ENCODE measurements around the gene UFD1. TPM values are rescaled to one million over a fixed set of nuclear protein-coding genes. Genes with fewer than 3 reads are reported as not detected.

The UFD1 gene
- total RNA-seq, 1 donor from 2014 or later = 21.2 TPM

GRCh38 chr22:19420321-19420720 lies 58.7 kb downstream of the UFD1 start:
- DNase-seq = no peak

GRCh38 chr22:19419464-19420178 lies 59.4 kb downstream of the UFD1 start:
- no peak for DNase-seq

DNA sequence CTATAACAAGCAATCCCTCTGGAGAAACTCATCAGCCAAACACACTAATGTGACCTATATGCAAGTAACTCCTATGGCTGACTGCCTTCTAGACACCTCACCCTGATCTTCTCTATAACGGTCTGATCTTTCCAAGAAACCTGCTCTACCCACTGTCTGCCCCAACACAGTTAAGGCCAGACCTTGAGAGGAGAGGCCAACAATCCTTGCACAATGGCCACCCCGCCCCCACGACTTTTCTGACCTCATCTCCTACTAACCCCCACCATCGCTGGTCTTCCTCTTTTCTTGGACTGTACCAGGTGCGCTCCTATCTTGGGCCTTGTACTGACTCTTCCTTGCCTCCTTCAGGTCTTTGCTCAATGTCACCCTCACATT lies 59.9 kb downstream of the UFD1 start:
- no peak for DNase-seq

DNA sequence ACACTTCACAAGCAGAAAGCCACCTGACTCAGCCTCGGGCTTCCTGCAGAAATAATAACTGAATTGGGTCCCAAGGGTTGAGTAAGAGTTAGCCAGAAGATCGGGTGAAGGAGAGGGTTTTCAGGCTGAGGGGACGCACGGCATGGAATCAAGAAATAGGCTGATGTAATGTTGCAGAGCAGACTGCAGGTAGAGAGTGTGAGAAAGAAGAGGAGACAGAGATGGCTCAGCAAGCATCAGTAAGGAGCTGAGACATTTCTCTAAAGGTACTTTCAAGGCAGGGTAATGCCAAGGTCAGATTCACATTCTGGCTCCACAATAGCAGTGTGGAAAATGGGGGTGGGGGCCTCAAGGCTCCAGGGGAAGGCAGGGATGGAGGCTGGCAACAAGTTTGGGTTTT lies 66.1 kb downstream of the UFD1 start:
- no peak for DNase-seq

DNA sequence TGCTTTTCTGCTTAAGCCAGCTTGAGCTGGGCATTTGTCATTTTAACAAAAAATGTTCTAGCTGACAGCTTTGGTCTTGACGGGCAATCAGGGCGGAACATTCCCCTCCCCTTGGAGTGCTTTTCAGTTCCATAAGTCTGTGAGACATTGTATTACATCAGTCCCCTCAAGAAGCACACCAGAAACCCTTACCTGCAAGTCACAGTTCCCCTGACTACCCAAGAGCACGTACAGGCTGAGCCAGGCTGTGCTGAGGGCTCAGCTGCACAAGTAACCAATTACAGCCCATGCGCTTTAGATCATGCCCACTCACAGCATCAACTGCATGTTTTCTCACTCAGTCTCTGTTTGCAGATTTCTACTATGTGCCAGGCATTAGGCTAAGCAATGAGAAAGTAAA lies 66.5 kb downstream of the UFD1 start:
- DNase-seq = no peak

- DNase-seq = no peak
Observed at GRCh38 chr22:19411690-19412045, 67.3 kb downstream of the UFD1 start.

- no peak for DNase-seq
Observed at GRCh38 chr22:19410941-19411689, 67.9 kb downstream of the UFD1 start.

DNA sequence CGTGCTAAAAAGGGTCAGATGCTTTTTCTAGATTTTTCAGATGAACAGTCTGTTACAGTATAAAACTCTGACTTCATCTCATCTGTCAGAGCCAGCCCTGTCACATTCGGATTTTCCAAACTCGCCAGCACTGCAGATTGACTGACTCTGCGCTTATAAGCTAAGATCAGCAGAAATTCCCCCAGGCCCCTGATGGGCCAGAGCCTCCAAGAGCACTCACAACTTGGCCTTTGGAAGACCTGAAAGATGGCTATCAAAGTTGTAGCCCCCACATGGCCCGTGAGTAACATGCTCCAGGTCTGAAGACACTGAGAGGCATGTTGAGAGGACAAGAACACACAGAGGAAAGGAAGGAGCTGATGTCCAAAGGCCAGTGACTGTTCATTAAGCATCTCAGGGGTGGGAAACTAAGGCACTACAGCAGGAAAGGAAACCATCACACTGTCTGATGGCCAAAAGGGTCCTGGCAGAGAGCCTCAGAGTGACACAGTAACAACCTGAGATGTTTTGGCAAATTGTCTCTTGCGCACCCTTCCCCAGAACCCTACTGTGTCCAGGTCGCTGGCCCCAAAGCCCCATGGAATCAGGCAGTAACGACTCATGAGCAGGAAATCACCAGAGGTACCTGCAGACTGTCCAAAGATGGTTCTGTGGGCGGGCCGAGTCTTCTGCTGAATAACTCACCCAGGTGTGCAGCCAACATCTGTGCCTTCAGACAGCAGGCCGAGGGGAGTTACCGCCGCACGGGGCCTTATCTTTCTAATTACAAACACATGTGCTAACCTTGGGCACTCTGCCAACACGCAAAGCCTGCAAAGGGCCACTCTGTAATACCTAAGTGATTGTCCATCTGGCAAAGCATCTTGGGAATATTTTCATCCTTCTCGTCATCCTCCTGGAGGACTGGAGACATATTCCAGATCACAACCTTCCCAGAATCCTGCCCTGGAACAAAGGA lies 71.1 kb downstream of the UFD1 start:
- no peak for DNase-seq

GRCh38 chr22:19406846-19407245 lies 72.1 kb downstream of the UFD1 start:
- DNase-seq = no peak

DNA sequence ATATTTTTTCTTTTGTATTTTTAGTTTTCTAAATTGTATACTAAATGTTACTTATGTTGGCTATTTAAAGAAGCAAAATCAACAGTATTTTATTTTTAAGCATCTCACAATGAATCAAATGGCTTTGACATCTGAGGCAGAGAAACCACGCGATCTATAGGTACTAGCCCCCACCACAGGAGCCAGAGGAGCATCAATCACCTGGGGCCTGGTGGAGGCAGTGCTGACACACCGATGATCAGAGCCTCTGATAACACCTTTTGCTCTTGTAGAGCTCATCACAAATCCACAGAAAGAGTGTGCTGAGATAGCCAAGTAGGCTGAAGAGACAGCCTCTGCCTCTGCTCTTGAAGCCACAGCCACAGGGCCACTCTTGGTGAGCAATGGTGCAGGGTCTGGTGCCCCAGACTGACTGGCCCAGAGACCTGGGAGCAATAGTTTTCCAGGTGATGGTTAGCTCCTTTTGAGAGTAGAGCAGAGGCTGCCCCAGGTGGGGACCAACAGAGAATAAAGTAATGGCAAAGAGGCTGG lies 72.6 kb downstream of the UFD1 start:
- DNase-seq = no peak

- no peak for DNase-seq
Observed at GRCh38 chr22:19405652-19406051, 73.3 kb downstream of the UFD1 start.

DNA sequence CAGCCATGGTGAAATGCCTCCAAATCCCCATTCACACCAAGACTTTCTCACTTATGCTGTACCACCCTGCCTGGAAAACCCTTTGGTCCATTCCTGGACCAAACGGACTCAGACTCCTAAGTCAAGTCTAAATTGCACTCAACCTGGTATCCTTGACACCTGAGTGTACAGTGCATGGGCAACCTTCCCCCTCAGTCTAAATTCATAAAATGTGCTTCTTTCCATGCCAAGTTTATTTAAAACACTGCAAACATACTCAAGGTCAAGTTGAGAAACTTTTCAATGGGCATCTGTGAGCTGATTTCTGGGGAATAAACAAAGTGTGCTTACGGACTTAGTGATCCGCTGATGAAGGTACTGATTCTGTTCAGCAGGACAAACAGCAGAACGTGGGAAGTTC lies 73.9 kb downstream of the UFD1 start:
- DNase-seq = no peak

- no peak for DNase-seq
Observed at GRCh38 chr22:19404676-19405075, 74.3 kb downstream of the UFD1 start.

DNA sequence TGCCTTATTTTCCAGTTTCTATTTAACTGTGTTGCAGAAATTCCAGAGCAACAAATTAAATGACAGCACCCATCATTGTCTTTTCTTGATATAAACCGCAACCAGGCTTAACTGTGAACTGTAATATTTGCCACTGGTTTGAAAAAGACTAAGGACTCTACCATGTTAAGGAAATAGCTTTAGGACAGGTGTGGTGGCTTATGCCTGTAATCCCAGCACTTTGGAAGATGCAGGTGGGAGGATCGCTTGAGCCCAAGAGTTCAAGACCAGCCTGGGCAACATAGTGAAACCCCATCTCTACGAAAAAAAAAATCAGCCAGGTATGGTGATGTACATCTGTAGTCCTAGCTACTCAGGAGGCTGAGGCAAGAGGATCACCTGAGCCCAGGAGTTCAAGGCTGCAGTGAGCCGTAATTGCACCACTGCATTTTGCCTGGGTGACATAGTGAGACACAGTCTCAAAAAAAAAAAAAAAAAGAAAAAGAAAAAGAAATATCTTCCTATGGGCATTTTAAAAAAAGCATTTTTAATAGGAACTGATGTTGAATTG lies 76.3 kb downstream of the UFD1 start:
- DNase-seq = no peak

- DNase-seq = no peak
Observed at GRCh38 chr22:19401483-19401882, 77.5 kb downstream of the UFD1 start.

DNA sequence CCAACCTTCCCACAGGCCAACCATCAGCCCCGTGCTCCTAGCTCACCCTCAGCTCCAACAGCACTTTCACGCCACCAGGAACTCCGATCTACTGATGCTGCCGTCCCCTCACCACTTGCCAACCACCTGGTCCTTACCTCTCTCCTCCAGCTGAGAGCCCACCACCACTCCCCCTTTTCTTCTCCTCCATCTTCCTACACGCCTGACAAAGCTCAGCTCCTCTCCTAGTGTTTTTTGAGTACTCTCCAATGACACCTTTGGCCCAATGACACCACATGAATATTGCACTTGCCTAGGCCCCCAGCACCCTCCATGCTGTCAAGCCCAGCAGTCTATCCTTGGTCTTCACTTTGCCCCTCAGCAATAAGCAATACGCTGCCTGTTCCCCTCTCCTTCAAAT lies 78.1 kb downstream of the UFD1 start:
- DNase-seq = no peak

Other genes with a start within 250 kb of the UFD1 start
- gene CLTCL1, start 187.5 kb downstream of the UFD1 start, total RNA-seq = 12.3 TPM
- gene HIRA, start 47.5 kb downstream of the UFD1 start, total RNA-seq = 10.5 TPM
- gene MRPL40, start 46.6 kb downstream of the UFD1 start, total RNA-seq = 13.9 TPM
- 27.1 TPM for gene C22orf39, start 31.5 kb downstream of the UFD1 start, total RNA-seq
- 6.0 TPM for gene CDC45, start 727 bp upstream of the UFD1 start, total RNA-seq
- 47.5 TPM for gene CLDN5, start 45.2 kb upstream of the UFD1 start, total RNA-seq
- gene SEPTIN5, start 235.3 kb upstream of the UFD1 start, total RNA-seq = 33.7 TPM
- 2.0 TPM for gene GP1BB, start 244.3 kb upstream of the UFD1 start, total RNA-seq